GM20431 (cell line): ENCODE data around the gene XG.
"Not testable (repeated sequence)": the region's sequence is repeated elsewhere in the genome, so short reads cannot be mapped to it uniquely, and the experiment has no call there.

Experiments
- in situ Hi-C: fragments of 300-500 bp; cut with MseI, MboI; formaldehyde crosslinking; loops from one replicate; pipeline ENCODE4 v1.15.0; 2020; ENCODE audit warnings: low sequenced_read_pairs; ENCODE audit not compliant: unreplicated experiment

Gene XG

GRCh38 chrX:2811271-2811670, 59.4 kb downstream of the XG start:
- in situ Hi-C loops, result no loop called here

GRCh38 chrX:2812161-2812907, 60.5 kb downstream of the XG start:
- in situ Hi-C loops, result not testable (repeated sequence)

- in situ Hi-C loops, result no loop called here
These were observed 65.2 kb downstream of the XG start for GRCh38 chrX:2817036-2817435.

- in situ Hi-C loops, result no loop called here
These were observed 67.7 kb downstream of the XG start for GRCh38 chrX:2819345-2820135.

GRCh38 chrX:2820136-2820771, 68.4 kb downstream of the XG start:
- in situ Hi-C loops, result no loop called here

GRCh38 chrX:2823795-2824386, 72.1 kb downstream of the XG start:
- in situ Hi-C loops, result no loop called here

- in situ Hi-C loops, result no loop called here
These were observed 73.0 kb downstream of the XG start for GRCh38 chrX:2824886-2825285.

GRCh38 chrX:2828344-2828958, 76.6 kb downstream of the XG start, which contains the start of gene GYG2:
TSS of gene GYG2 (plus strand) at chrX:2828930. CDS start at chrX:2830189, 1,259 bp downstream.
- in situ Hi-C loops, result no loop called here

- in situ Hi-C loops, result no loop called here
These were observed 77.1 kb downstream of the XG start for GRCh38 chrX:2828959-2829411.

GRCh38 chrX:2829469-2830246, 77.8 kb downstream of the XG start:
- in situ Hi-C loops, result no loop called here

GRCh38 chrX:2831471-2832228, 79.8 kb downstream of the XG start:
- in situ Hi-C loops, result no loop called here

- in situ Hi-C loops, result no loop called here
These were observed 86.1 kb downstream of the XG start for GRCh38 chrX:2837961-2838360.

GRCh38 chrX:2840961-2841360, 89.1 kb downstream of the XG start:
- in situ Hi-C loops, result no loop called here

GRCh38 chrX:2841537-2841936, 89.7 kb downstream of the XG start:
- in situ Hi-C loops, result no loop called here

GRCh38 chrX:2846992-2847391, 95.2 kb downstream of the XG start:
- in situ Hi-C loops, result no loop called here

GRCh38 chrX:2848871-2849301, 97.0 kb downstream of the XG start:
- in situ Hi-C loops, result no loop called here

- in situ Hi-C loops, result no loop called here
These were observed 103.1 kb downstream of the XG start for GRCh38 chrX:2854918-2855317.

GRCh38 chrX:2855761-2856160, 103.9 kb downstream of the XG start:
- in situ Hi-C loops, result no loop called here

GRCh38 chrX:2857566-2857965, 105.7 kb downstream of the XG start:
- in situ Hi-C loops, result no loop called here
